ENCODE results near the gene RCL1.

Gene RCL1

DNA sequence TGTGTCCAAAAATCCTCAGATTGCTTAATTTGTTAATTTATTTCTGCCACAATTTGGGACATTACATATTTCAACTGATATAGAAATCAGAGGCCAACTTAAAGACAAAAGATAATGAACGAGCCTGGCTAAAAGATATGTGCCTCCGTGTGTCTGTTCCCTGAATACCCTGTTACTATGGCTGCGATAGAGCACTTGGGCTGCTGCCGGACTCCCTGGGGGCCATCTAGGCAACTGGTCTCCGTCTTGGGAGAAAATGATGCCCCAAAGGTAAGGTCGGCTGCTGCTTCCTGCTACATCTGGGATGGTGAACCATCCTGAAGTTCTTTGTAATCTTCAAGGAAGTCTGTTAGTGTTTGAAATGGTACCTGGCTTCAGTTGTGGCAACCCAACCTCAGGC, 72.0 kb downstream of the RCL1 start:
- no peak overlapping the region for H3K4me2 ChIP-seq (ENCODE audit: insufficient read depth, low read length, poor library complexity, severe bottlenecking)
- peaks cover 3 to 28% of the 10 kb centered on the region in 2 donors for H3K36me3 ChIP-seq (replicated peaks in 1 of 2; ENCODE audit: control insufficient read depth in 2 of 2, insufficient read depth in 2 of 2, low read length in 2 of 2)

DNA sequence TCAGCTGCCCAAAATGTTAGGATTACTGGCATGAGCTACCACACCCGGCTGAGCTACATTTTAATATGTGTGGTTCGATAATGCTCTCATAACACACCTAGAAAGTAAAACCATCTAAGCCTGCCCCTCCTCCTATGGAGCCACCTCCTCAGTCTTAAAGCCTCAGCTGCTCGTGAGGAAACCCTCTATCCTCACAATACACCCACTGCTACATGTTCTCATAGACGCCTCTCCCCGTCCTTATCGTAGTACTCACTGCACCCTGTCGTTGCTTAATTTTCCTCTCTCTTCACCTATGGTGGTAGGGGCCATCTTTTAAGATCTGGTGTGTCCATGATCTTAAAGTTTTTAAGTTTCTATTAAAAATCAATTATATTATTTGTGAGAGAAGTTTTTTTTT, 72.9 kb downstream of the RCL1 start:
- Histone ChIP-seq H2AK5ac (ENCODE audit: low read depth, low read length) (no peak overlapping the region), H3K18ac (ENCODE audit: low read length) (no peak overlapping the region), H3K36me3 (replicated peaks in 1 of 2; ENCODE audit: control insufficient read depth in 2 of 2, insufficient read depth in 2 of 2, low read length in 2 of 2) (peaks cover 0 to 18% of the 10 kb centered on the region in 2 donors), H3K27me3 (ENCODE audit: control insufficient read depth in 3 of 3, insufficient read depth in 3 of 3, low read depth in 1 of 3, low read length in 3 of 3) (no peaks in the 10 kb centered on the region), H2BK15ac (ENCODE audit: low read length) (no peak overlapping the region), H2AFZ (ENCODE audit: low read length) (no peak overlapping the region), H3K4me2 (ENCODE audit: insufficient read depth, low read length, poor library complexity, severe bottlenecking) (no peak overlapping the region), H3K4ac (ENCODE audit: low read length) (no peak overlapping the region), H2BK12ac (ENCODE audit: low read length) (no peak overlapping the region), H3K79me1 (ENCODE audit: low read depth, low read length) (no peaks in the 10 kb centered on the region), H3K4me3 (ENCODE audit: low read length in 2 of 2) (no peak overlapping the region), H4K91ac (ENCODE audit: low read depth, low read length, poor library complexity) (no peak overlapping the region), H2BK120ac (ENCODE audit: low read depth, low read length) (no peak overlapping the region), H3K23ac (ENCODE audit: low read depth, low read length, poor library complexity) (no peak overlapping the region), H3K27ac (replicated peaks; ENCODE audit: low read length) (no peak overlapping the region), H3K9ac (ENCODE audit: low read depth, low read length, poor library complexity) (no peak overlapping the region), H3K4me1 (ENCODE audit: control insufficient read depth in 2 of 2, insufficient read depth in 1 of 2, low read depth in 1 of 2, low read length in 2 of 2) (peaks cover 0 to 8% of the 10 kb centered on the region in 2 donors), H3K9me3 (replicated peaks in 1 of 2; ENCODE audit: control insufficient read depth in 2 of 2, insufficient read depth in 1 of 2, low read depth in 1 of 2, low read length in 2 of 2) (no peaks in the 10 kb centered on the region), H2BK5ac (ENCODE audit: low read length) (no peak overlapping the region), H3K14ac (ENCODE audit: low read length) (no peak overlapping the region), H4K8ac (ENCODE audit: low read depth, low read length) (no peak overlapping the region)
- WGBS, 2 donors (ENCODE audit: extremely low coverage in 2 of 2, insufficient read length in 2 of 2, insufficient replicate concordance in 1 of 2) = no CpG with 5 or more reads among the region's 7 CpGs
- no peak for DNase-seq (ENCODE audit: low spot score)

More for the DNA sequence above, 72.0 kb downstream of the RCL1 start:
- Histone ChIP-seq H3K18ac (ENCODE audit: low read length) (no peak overlapping the region), H4K8ac (ENCODE audit: low read depth, low read length) (no peak overlapping the region), H3K4ac (ENCODE audit: low read length) (no peak overlapping the region), H3K14ac (ENCODE audit: low read length) (no peak overlapping the region), H2BK120ac (ENCODE audit: low read depth, low read length) (no peak overlapping the region), H2BK12ac (ENCODE audit: low read length) (no peak overlapping the region), H2AK5ac (ENCODE audit: low read depth, low read length) (no peak overlapping the region), H3K4me3 (ENCODE audit: low read length in 2 of 2) (no peak overlapping the region), H3K79me1 (ENCODE audit: low read depth, low read length) (no peaks in the 10 kb centered on the region), H3K23ac (ENCODE audit: low read depth, low read length, poor library complexity) (no peak overlapping the region), H2BK5ac (ENCODE audit: low read length) (no peak overlapping the region), H2AFZ (ENCODE audit: low read length) (no peak overlapping the region), H3K9ac (ENCODE audit: low read depth, low read length, poor library complexity) (no peak overlapping the region), H3K4me1 (ENCODE audit: control insufficient read depth in 2 of 2, insufficient read depth in 1 of 2, low read depth in 1 of 2, low read length in 2 of 2) (peaks cover 0 to 8% of the 10 kb centered on the region in 2 donors), H2BK15ac (ENCODE audit: low read length) (no peak overlapping the region), H3K9me3 (replicated peaks in 1 of 2; ENCODE audit: control insufficient read depth in 2 of 2, insufficient read depth in 1 of 2, low read depth in 1 of 2, low read length in 2 of 2) (no peaks in the 10 kb centered on the region), H4K91ac (ENCODE audit: low read depth, low read length, poor library complexity) (no peak overlapping the region), H3K27me3 (ENCODE audit: control insufficient read depth in 3 of 3, insufficient read depth in 3 of 3, low read depth in 1 of 3, low read length in 3 of 3) (no peaks in the 10 kb centered on the region), H3K27ac (replicated peaks; ENCODE audit: low read length) (no peak overlapping the region)
- DNase-seq (ENCODE audit: low spot score) = no peak
- WGBS, 2 donors (ENCODE audit: extremely low coverage in 2 of 2, insufficient read length in 2 of 2, insufficient replicate concordance in 1 of 2) = no CpG with 5 or more reads among the region's 6 CpGs

DNA sequence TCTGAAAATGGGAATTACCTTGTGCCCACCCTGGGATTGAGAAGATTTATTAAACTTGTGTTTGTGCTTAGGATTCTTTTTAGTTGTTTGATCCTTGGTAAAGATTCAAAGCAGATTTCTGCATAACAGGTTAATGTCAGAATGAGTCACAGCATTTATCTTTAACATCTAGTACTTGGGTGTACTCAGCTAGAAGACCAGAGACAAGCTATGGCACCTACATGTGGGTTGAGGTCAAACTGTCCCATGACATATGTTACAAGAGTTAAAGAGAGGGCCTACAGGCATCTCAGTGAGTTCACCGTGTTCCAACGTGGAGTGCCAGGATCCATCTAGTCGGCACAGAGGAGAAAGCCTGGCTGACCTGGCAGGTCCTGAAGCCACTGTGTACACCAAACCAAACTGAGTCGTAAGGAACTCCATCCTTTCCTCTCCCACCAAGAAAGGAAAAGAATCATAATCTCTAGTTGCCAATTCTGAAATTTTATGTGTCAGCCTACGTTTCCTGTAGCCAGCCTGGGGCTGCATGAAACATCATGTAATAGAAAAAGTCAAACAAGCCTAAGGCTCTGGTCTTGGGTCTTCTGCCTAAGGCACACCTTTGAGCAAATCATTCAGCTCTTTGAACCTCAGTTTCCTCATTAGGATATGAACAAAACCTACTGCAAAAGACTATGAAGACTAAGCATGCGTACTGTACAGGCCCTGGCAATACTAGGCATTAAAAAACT, 73.7 kb downstream of the RCL1 start:
- Histone ChIP-seq H3K4me1 (ENCODE audit: control insufficient read depth in 2 of 2, insufficient read depth in 1 of 2, low read depth in 1 of 2, low read length in 2 of 2) (peaks cover 0 to 8% of the 10 kb centered on the region in 2 donors), H3K36me3 (replicated peaks in 1 of 2; ENCODE audit: control insufficient read depth in 2 of 2, insufficient read depth in 2 of 2, low read length in 2 of 2) (peaks cover 0 to 11% of the 10 kb centered on the region in 2 donors), H3K14ac (ENCODE audit: low read length) (no peak overlapping the region), H3K27ac (replicated peaks; ENCODE audit: low read length) (no peak overlapping the region), H3K9me3 (replicated peaks in 1 of 2; ENCODE audit: control insufficient read depth in 2 of 2, insufficient read depth in 1 of 2, low read depth in 1 of 2, low read length in 2 of 2) (no peaks in the 10 kb centered on the region), H4K91ac (ENCODE audit: low read depth, low read length, poor library complexity) (no peak overlapping the region), H2BK15ac (ENCODE audit: low read length) (no peak overlapping the region), H2AK5ac (ENCODE audit: low read depth, low read length) (no peak overlapping the region), H3K79me1 (ENCODE audit: low read depth, low read length) (no peaks in the 10 kb centered on the region), H3K23ac (ENCODE audit: low read depth, low read length, poor library complexity) (no peak overlapping the region), H2BK5ac (ENCODE audit: low read length) (no peak overlapping the region), H2AFZ (ENCODE audit: low read length) (no peak overlapping the region), H3K4me2 (ENCODE audit: insufficient read depth, low read length, poor library complexity, severe bottlenecking) (no peak overlapping the region), H4K8ac (ENCODE audit: low read depth, low read length) (no peak overlapping the region), H3K4ac (ENCODE audit: low read length) (no peak overlapping the region), H2BK12ac (ENCODE audit: low read length) (no peak overlapping the region), H2BK120ac (ENCODE audit: low read depth, low read length) (no peak overlapping the region), H3K4me3 (ENCODE audit: low read length in 2 of 2) (no peak overlapping the region), H3K9ac (ENCODE audit: low read depth, low read length, poor library complexity) (no peak overlapping the region), H3K18ac (ENCODE audit: low read length) (no peak overlapping the region), H3K27me3 (ENCODE audit: control insufficient read depth in 3 of 3, insufficient read depth in 3 of 3, low read depth in 1 of 3, low read length in 3 of 3) (no peaks in the 10 kb centered on the region)
- WGBS, 2 donors (ENCODE audit: extremely low coverage in 2 of 2, insufficient read length in 2 of 2, insufficient replicate concordance in 1 of 2) = no CpG with 5 or more reads among the region's 6 CpGs
- DNase-seq (ENCODE audit: low spot score) = no peak

DNA sequence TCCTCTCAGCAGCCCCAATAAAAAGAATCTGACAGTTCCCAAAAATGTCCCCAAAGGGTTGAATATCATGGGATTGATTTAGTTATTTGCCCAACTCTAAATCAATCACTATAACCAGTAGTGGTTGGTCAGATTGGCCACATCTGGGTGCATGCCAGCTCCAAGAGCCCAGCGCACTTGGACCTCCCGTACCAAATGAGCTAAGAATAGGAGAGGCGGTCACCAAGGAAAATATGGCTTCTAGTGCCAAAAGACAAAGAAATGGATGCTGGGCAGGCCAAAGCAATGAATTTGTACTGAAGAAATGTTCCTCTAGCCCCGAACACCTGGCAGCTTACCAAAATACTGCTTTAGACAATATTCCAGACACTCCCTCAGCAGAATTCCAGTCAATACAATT, 80.3 kb downstream of the RCL1 start:
- H3K9ac ChIP-seq (ENCODE audit: low read depth, low read length, poor library complexity) = no peak overlapping the region
- no peak overlapping the region for H3K27ac ChIP-seq (replicated peaks; ENCODE audit: low read length)
- H2AK5ac ChIP-seq (ENCODE audit: low read depth, low read length) = no peak overlapping the region
- DNase-seq (ENCODE audit: low spot score) = no peak
- H2BK120ac ChIP-seq (ENCODE audit: low read depth, low read length) = no peak overlapping the region
- H3K4me3 ChIP-seq (ENCODE audit: low read length in 2 of 2) = no peak overlapping the region
- no peak overlapping the region for H2AFZ ChIP-seq (ENCODE audit: low read length)
- H3K4me2 ChIP-seq (ENCODE audit: insufficient read depth, low read length, poor library complexity, severe bottlenecking) = no peak overlapping the region
- no peak overlapping the region for H2BK5ac ChIP-seq (ENCODE audit: low read length)
- H4K8ac ChIP-seq (ENCODE audit: low read depth, low read length) = no peak overlapping the region
- no peak overlapping the region for H4K91ac ChIP-seq (ENCODE audit: low read depth, low read length, poor library complexity)
- WGBS, 2 donors (ENCODE audit: extremely low coverage in 2 of 2, insufficient read length in 2 of 2, insufficient replicate concordance in 1 of 2) = no CpG with 5 or more reads among the region's 4 CpGs
- H3K9me3 ChIP-seq (replicated peaks in 1 of 2; ENCODE audit: control insufficient read depth in 2 of 2, insufficient read depth in 1 of 2, low read depth in 1 of 2, low read length in 2 of 2) = no peaks in the 10 kb centered on the region
- no peak overlapping the region for H2BK12ac ChIP-seq (ENCODE audit: low read length)
- H3K27me3 ChIP-seq (ENCODE audit: control insufficient read depth in 3 of 3, insufficient read depth in 3 of 3, low read depth in 1 of 3, low read length in 3 of 3) = no peaks in the 10 kb centered on the region
- no peak overlapping the region for H2BK15ac ChIP-seq (ENCODE audit: low read length)
- H3K18ac ChIP-seq (ENCODE audit: low read length) = no peak overlapping the region
- H3K36me3 ChIP-seq (replicated peaks in 1 of 2; ENCODE audit: control insufficient read depth in 2 of 2, insufficient read depth in 2 of 2, low read length in 2 of 2) = no peaks in the 10 kb centered on the region
- H3K14ac ChIP-seq (ENCODE audit: low read length) = no peak overlapping the region
- no peak overlapping the region for H3K23ac ChIP-seq (ENCODE audit: low read depth, low read length, poor library complexity)
- H3K4ac ChIP-seq (ENCODE audit: low read length) = no peak overlapping the region
- H3K4me1 ChIP-seq (ENCODE audit: control insufficient read depth in 2 of 2, insufficient read depth in 1 of 2, low read depth in 1 of 2, low read length in 2 of 2) = no peaks in the 10 kb centered on the region
- no peaks in the 10 kb centered on the region for H3K79me1 ChIP-seq (ENCODE audit: low read depth, low read length)

Measured in neuronal stem cell (in vitro differentiated cells).